IMR-90 (cell line): Measurements from ENCODE around the gene GFER. TPM values are rescaled to one million over a fixed set of nuclear protein-coding genes. Genes with fewer than 3 reads are reported as not detected.

ENCODE experiments used
- ATAC-seq: fragments of 200-7000 bp; cut with Tn5 transposase; 2 replicates; pipeline ENCODE4 v1.9.1; 2020; ENCODE audit warnings: low read depth, mild to moderate bottlenecking, moderate library complexity
- BruUV-seq: library from RNA; stranded (reverse); fragments of 400-500 nt; replicated peaks from 2 replicates; lab custom pipeline; 2021; lab: Mats Ljungman, UMichigan
- CTCF ChIA-PET: fragments of 300-600 bp; formaldehyde crosslinking; extraction: SDS; loops from one replicate; lab custom pipeline; 2021; ENCODE audit warnings: antibody characterized with exemption; lab: Yijun Ruan, JAX
- POLR2A ChIA-PET: fragments of 300-600 bp; sonication (Branson Sonifier 250); formaldehyde crosslinking; loops from one replicate; lab custom pipeline; 2022; ENCODE audit warnings: antibody characterized with exemption; ENCODE audit not compliant: unreplicated experiment; lab: Charles Lee
- DNase-seq: peaks from one replicate; pipeline ENCODE4 v3.0.0; 2013
- H2AFZ ChIP-seq: replicated peaks from 2 replicates; pipeline ENCODE3; 2013; ENCODE audit warnings: low read length, mild to moderate bottlenecking; ENCODE audit not compliant: poor library complexity
- H2AK5ac ChIP-seq: 2 replicates; pipeline ENCODE4 v1.6.1; 2013; ENCODE audit warnings: low read depth, low read length, inconsistent platforms
- H2AK9ac ChIP-seq: replicated peaks from 2 replicates; pipeline ENCODE3; 2013; ENCODE audit warnings: mild to moderate bottlenecking, low read depth, low read length, moderate library complexity; ENCODE audit not compliant: poor library complexity
- H2BK120ac ChIP-seq: 2 replicates; pipeline ENCODE4 v1.6.1; 2013; ENCODE audit warnings: low read depth, low read length, inconsistent platforms
- H2BK15ac ChIP-seq: 3 replicates; pipeline ENCODE4 v1.6.1; 2013; ENCODE audit warnings: low read depth, low read length, inconsistent platforms
- H2BK20ac ChIP-seq: 2 replicates; pipeline ENCODE4 v1.6.1; 2013; ENCODE audit warnings: low read depth, mild to moderate bottlenecking, inconsistent platforms, low read length, moderate library complexity
- H2BK5ac ChIP-seq: 2 replicates; pipeline ENCODE4 v1.6.1; 2013; ENCODE audit warnings: mild to moderate bottlenecking, low read depth, low read length, inconsistent platforms; ENCODE audit not compliant: poor library complexity, severe bottlenecking
- H3K14ac ChIP-seq: replicated peaks from 2 replicates; pipeline ENCODE4 v1.6.1; 2013; ENCODE audit warnings: low read depth, low read length, inconsistent platforms
- H3K18ac ChIP-seq: 2 replicates; pipeline ENCODE4 v1.6.1; 2013; ENCODE audit warnings: low read depth, low read length, control low read depth
- H3K23ac ChIP-seq: 2 replicates; pipeline ENCODE4 v1.6.1; 2013; ENCODE audit warnings: low read depth, low read length, inconsistent platforms
- H3K27ac ChIP-seq: 2 replicates; pipeline ENCODE4 v1.5.1; 2013; ENCODE audit warnings: mild to moderate bottlenecking, control low read depth, low read length; ENCODE audit not compliant: insufficient read depth
- H3K27me3 ChIP-seq: 2 replicates; pipeline ENCODE4 v1.6.1; 2013; ENCODE audit warnings: low read length; ENCODE audit not compliant: control insufficient read depth, insufficient read depth
- H3K36me3 ChIP-seq: 2 replicates; pipeline ENCODE4 v1.6.1; 2013; ENCODE audit warnings: low read length, mixed read lengths; ENCODE audit not compliant: control insufficient read depth, insufficient read depth
- H3K4ac ChIP-seq: 2 replicates; pipeline ENCODE4 v1.6.1; 2013; ENCODE audit warnings: low read depth, low read length, inconsistent platforms
- H3K4me1 ChIP-seq: 2 replicates; pipeline ENCODE4 v1.6.1; 2013; ENCODE audit warnings: low read length, mixed read lengths; ENCODE audit not compliant: control insufficient read depth, insufficient read depth
- H3K4me2 ChIP-seq: 2 replicates; pipeline ENCODE4 v1.6.1; 2013; ENCODE audit warnings: low read depth, mild to moderate bottlenecking, control low read depth, low read length, moderate library complexity
- H3K4me3 ChIP-seq: 2 replicates; pipeline ENCODE4 v1.5.1; 2013; ENCODE audit warnings: low read depth, mild to moderate bottlenecking, control low read depth, low read length, moderate library complexity; ENCODE audit not compliant: insufficient read depth
- H3K56ac ChIP-seq: 2 replicates; pipeline ENCODE4 v1.6.1; 2013; ENCODE audit warnings: low read length, inconsistent platforms; ENCODE audit not compliant: insufficient read depth; ENCODE audit errors: extremely low read depth
- H3K79me1 ChIP-seq, 2 experiments: 2 replicates each; pipeline ENCODE4 v1.6.1; 2013; ENCODE audit warnings: low read length in 2 of 2, inconsistent platforms in 1 of 2, low read depth in 1 of 2
- H3K9ac ChIP-seq: 2 replicates; pipeline ENCODE4 v1.6.1; 2013; ENCODE audit warnings: low read depth, low read length, control low read depth
- H3K9me1 ChIP-seq: 2 replicates; pipeline ENCODE4 v1.6.1; 2013; ENCODE audit warnings: low read length, inconsistent platforms; ENCODE audit not compliant: insufficient read depth
- H3K9me3 ChIP-seq: 2 replicates; pipeline ENCODE4 v1.6.1; 2013; ENCODE audit warnings: low read length; ENCODE audit not compliant: control insufficient read depth, insufficient read depth
- H4K20me1 ChIP-seq: 2 replicates; pipeline ENCODE4 v1.6.1; 2013; ENCODE audit warnings: low read length, inconsistent platforms; ENCODE audit not compliant: insufficient read depth
- H4K5ac ChIP-seq: 2 replicates; pipeline ENCODE4 v1.6.1; 2013; ENCODE audit warnings: mild to moderate bottlenecking, low read depth, low read length, control low read depth
- H4K8ac ChIP-seq, 2 experiments: 2 replicates each; pipeline ENCODE4 v1.6.1; 2013; ENCODE audit warnings: low read depth in 2 of 2, low read length in 2 of 2, control low read depth in 1 of 2, inconsistent platforms in 1 of 2
- H4K91ac ChIP-seq: 2 replicates; pipeline ENCODE4 v1.6.1; 2013; ENCODE audit warnings: low read depth, low read length, inconsistent platforms; ENCODE audit not compliant: insufficient read depth
- CTCF ChIP-seq: conservative IDR thresholded peaks from 2 replicates; pipeline ENCODE4 v1.5.1; 2012; ENCODE audit warnings: mild to moderate bottlenecking, low read depth, low read length, improper control_type of control experiment
- FOS ChIP-seq: fragments of 150-350 bp; IDR thresholded peaks from 2 replicates; pipeline ENCODE4 v1.6.1; 2016; ENCODE audit warnings: low read depth, low read length
- MAZ ChIP-seq: IDR thresholded peaks from 2 replicates; pipeline ENCODE4 v1.6.1; 2012; ENCODE audit warnings: low read depth, mild to moderate bottlenecking, low read length, improper control_type of control experiment, moderate library complexity, borderline replicate concordance
- POLR2A ChIP-seq: IDR thresholded peaks from 2 replicates; pipeline ENCODE4 v1.6.1; 2012; ENCODE audit warnings: mild to moderate bottlenecking, low read depth, low read length
- RAD21 ChIP-seq: IDR thresholded peaks from 2 replicates; pipeline ENCODE4 v1.6.1; 2012; ENCODE audit warnings: low read length, improper control_type of control experiment
- RCOR1 ChIP-seq: IDR thresholded peaks from 2 replicates; pipeline ENCODE4 v1.6.1; 2012; ENCODE audit warnings: mild to moderate bottlenecking, low read length, improper control_type of control experiment; ENCODE audit not compliant: insufficient replicate concordance
- RFX5 ChIP-seq: IDR thresholded peaks from 2 replicates; pipeline ENCODE4 v1.8.0; 2012; ENCODE audit warnings: low read depth, mild to moderate bottlenecking, low read length, moderate library complexity
- WGBS, 2 experiments: methylation state at CpG; one replicate each; pipeline versions ENCODE4 v1.1.5 to v1.1.7; 2013; ENCODE audit warnings: missing lambda C conversion rate in 2 of 2; ENCODE audit not compliant: insufficient read length in 1 of 2; ENCODE audit errors: extremely low coverage in 2 of 2; 5-methylcytosine and 5-hydroxymethylcytosine counted together
- dilution Hi-C: fragments of 300-500 bp; cut with HindIII; formaldehyde crosslinking; loops from one replicate; pipeline ENCODE4 v1.14.3; 2018; ENCODE audit warnings: low sequenced_read_pairs; ENCODE audit not compliant: unreplicated experiment
- in situ Hi-C: fragments of 300-500 bp; cut with MboI; formaldehyde crosslinking; loops from 3 replicates; pipeline ENCODE4 v1.14.3; 2019; ENCODE audit warnings: low sequenced_read_pairs, inconsistent platforms, mixed read lengths
- intact Hi-C: fragments of 100-400 bp; cut with micrococcal nuclease; formaldehyde crosslinking; loops from 2 replicates; pipeline ENCODE4 v1.10.0; 2022
- polyA plus RNA-seq, 3 experiments: library from polyadenylated mRNA; depleted of rRNA; stranded (reverse); fragments of >200 nt; gene quantifications; 2 replicates each; pipeline ENCODE4 v1.2.3, GENCODE V29; 2012; ENCODE audit warnings: low replicate concordance in 1 of 3
- total RNA-seq: library from RNA; depleted of rRNA; stranded (reverse); fragments of >200 nt; gene quantifications from 2 replicates; pipeline ENCODE4 v1.2.3, GENCODE V29; 2012

The GFER gene
- total and polyA plus RNA-seq, 2 of the 4 experiments (the other 2 are of a cell fraction), result 6.8 to 19.8 TPM

- CTCF ChIA-PET, result no interaction called here
- H3K36me3 ChIP-seq, result peaks cover 6% of the 10 kb centered on the region
- peaks cover 13% of the 10 kb centered on the region for H4K20me1 ChIP-seq
- POLR2A ChIA-PET, result no interaction called here
- no peaks in the 10 kb centered on the region for H3K9me3 ChIP-seq
- H4K91ac ChIP-seq, result no peak overlapping the region
- no peak overlapping the region for H2AK5ac ChIP-seq
- H3K9me1 ChIP-seq, result peaks cover 3% of the 10 kb centered on the region; the same call in 1 of the 2 replicates
- H3K4me1 ChIP-seq, result peaks cover 11% of the 10 kb centered on the region
- H3K56ac ChIP-seq, result no peak overlapping the region
- no peak overlapping the region for H2BK20ac ChIP-seq
- no peak overlapping the region for H3K23ac ChIP-seq
- no peaks in the 10 kb centered on the region for H3K27me3 ChIP-seq
- in situ Hi-C loops, result no loop called here
- no peak overlapping the region for H3K9ac ChIP-seq
- H2BK15ac ChIP-seq, result no peak overlapping the region
- dilution Hi-C loops, result no loop called here
- H3K27ac ChIP-seq, result no peak overlapping the region
- no peak for DNase-seq
- H3K18ac ChIP-seq, result no peak overlapping the region
- no peak overlapping the region for H2BK5ac ChIP-seq
- H3K79me1 ChIP-seq, result peaks cover 9 to 54% of the 10 kb centered on the region in 2 experiments
- no peak overlapping the region for H4K5ac ChIP-seq
- H3K14ac ChIP-seq, result no peak overlapping the region
- no peak overlapping the region for H2BK120ac ChIP-seq
- H3K4me3 ChIP-seq, result no peak overlapping the region
- no peak overlapping the region for H2AK9ac ChIP-seq
- ATAC-seq, result no peak
- BruUV-seq, result no TSS peak
- no peak for TF ChIP-seq RCOR1
- TF ChIP-seq RAD21, result no peak
- TF ChIP-seq MAZ, result no peak
- no peak for TF ChIP-seq CTCF
- TF ChIP-seq RFX5, result no peak
- TF ChIP-seq POLR2A, result no peak
- TF ChIP-seq FOS, result no peak
- H2AFZ ChIP-seq, result no peak overlapping the region
- intact Hi-C loops, result no loop called here
- H4K8ac ChIP-seq, result no peak overlapping the region
- no peak overlapping the region for H3K4ac ChIP-seq
- H3K4me2 ChIP-seq, result no peak overlapping the region
- 97% methylated on average over 16 of the region's 41 CpGs; no CpG with 5 or more reads in 1 of the 2 experiments for WGBS, 2 experiments
These were observed 15.6 kb upstream of the GFER start for GRCh38 chr16:1968146-1968953.
